ENCODE measurements around the gene RBM12. TPM values are rescaled to one million over a fixed set of nuclear protein-coding genes. Genes with fewer than 3 reads are reported as not detected.

The RBM12 gene
- total and polyA plus RNA-seq, 2 donors (not counting 1 experiment from before 2014, with no cell fraction given): 52.7 to 144 TPM

GRCh38 chr20:35629427-35630145 is 35.1 kb downstream of the RBM12 start:
- ATAC-seq (ENCODE audit: low read depth) (no peak), DNase-seq (no peak)
- H3K9me3 ChIP-seq (ENCODE audit: control extremely low read depth in 1 of 3, control insufficient read depth in 2 of 3, insufficient read depth in 1 of 3, low read length in 2 of 3): no peaks in the 10 kb centered on the region
- H3K4me3 ChIP-seq (ENCODE audit: control extremely low read depth in 1 of 5, extremely low read depth in 1 of 5, insufficient read depth in 1 of 5, low read depth in 2 of 5, low read length in 4 of 5): no peak overlapping the region
- peaks cover 30% of the 10 kb centered on the region for H4K20me1 ChIP-seq (ENCODE audit: control insufficient read depth, insufficient read depth, low read length, poor library complexity, severe bottlenecking)
- CTCF ChIA-PET: interaction anchor here (0.7 to 3.7 kb wide), 3 partner anchors 10 to 61 kb away, joined by 4 to 19 read pairs (median 4); no protein-coding TSS in a partner anchor
- no peak overlapping the region for H3K4me3 Mint-ChIP-seq
- H3K9me3 Mint-ChIP-seq (ENCODE audit: insufficient read depth): no peaks in the 10 kb centered on the region
- no peak overlapping the region for H3K27ac Mint-ChIP-seq
- POLR2A ChIA-PET: no interaction called here
- 91% methylated on average over 8 of the region's 12 CpGs for whole genome bisulfite sequencing (ENCODE audit: insufficient coverage)
- peaks cover 2% of the 10 kb centered on the region for H3K4me1 Mint-ChIP-seq
- no peaks in the 10 kb centered on the region for H3K4me1 ChIP-seq (ENCODE audit: control insufficient read depth in 2 of 2, insufficient read depth in 2 of 2, low read length in 2 of 2)
- no peak overlapping the region for H3K9ac ChIP-seq (ENCODE audit: low read length)
- H3K27me3 Mint-ChIP-seq: no peaks in the 10 kb centered on the region
- no peak overlapping the region for H3K4me2 ChIP-seq (replicated peaks; ENCODE audit: low read depth, low read length, poor library complexity, severe bottlenecking)
- H3K27ac ChIP-seq (ENCODE audit: low read length in 2 of 2): no peak overlapping the region
- peaks cover 10 to 67% of the 10 kb centered on the region in 2 experiments for H3K36me3 ChIP-seq (replicated peaks in 1 of 2; ENCODE audit: control extremely low read depth in 1 of 2, control insufficient read depth in 1 of 2, extremely low read depth in 1 of 2, insufficient read depth in 2 of 2, low read length in 1 of 2)
- peaks cover 36% of the 10 kb centered on the region for H3K79me2 ChIP-seq (ENCODE audit: control insufficient read depth, insufficient read depth, low read length)
- H3K27me3 ChIP-seq (replicated peaks in 1 of 4; ENCODE audit: control extremely low read depth in 1 of 4, control insufficient read depth in 3 of 4, insufficient read depth in 4 of 4, low read length in 3 of 4): no peaks in the 10 kb centered on the region
- TF ChIP-seq, protein P1, sequence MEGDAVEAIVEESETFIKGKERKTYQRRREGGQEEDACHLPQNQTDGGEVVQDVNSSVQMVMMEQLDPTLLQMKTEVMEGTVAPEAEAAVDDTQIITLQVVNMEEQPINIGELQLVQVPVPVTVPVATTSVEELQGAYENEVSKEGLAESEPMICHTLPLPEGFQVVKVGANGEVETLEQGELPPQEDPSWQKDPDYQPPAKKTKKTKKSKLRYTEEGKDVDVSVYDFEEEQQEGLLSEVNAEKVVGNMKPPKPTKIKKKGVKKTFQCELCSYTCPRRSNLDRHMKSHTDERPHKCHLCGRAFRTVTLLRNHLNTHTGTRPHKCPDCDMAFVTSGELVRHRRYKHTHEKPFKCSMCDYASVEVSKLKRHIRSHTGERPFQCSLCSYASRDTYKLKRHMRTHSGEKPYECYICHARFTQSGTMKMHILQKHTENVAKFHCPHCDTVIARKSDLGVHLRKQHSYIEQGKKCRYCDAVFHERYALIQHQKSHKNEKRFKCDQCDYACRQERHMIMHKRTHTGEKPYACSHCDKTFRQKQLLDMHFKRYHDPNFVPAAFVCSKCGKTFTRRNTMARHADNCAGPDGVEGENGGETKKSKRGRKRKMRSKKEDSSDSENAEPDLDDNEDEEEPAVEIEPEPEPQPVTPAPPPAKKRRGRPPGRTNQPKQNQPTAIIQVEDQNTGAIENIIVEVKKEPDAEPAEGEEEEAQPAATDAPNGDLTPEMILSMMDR (IDR thresholded peaks at IDR 0.05): no peak
- no peak for TF ChIP-seq EZH2 (IDR thresholded peaks at IDR 0.05; ENCODE audit: borderline replicate concordance, insufficient read depth, low read depth, low read length, poor library complexity, severe bottlenecking)
- intact Hi-C loops (cut with micrococcal nuclease): no loop called here
- H2AFZ ChIP-seq (ENCODE audit: insufficient read depth, low read depth, low read length, poor library complexity, severe bottlenecking): no peak overlapping the region

- H3K4me3 ChIP-seq (ENCODE audit: control extremely low read depth in 1 of 5, extremely low read depth in 1 of 5, insufficient read depth in 1 of 5, low read depth in 2 of 5, low read length in 4 of 5): no peak overlapping the region
- DNase-seq (no peak), ATAC-seq (ENCODE audit: low read depth) (no peak)
- no peak overlapping the region for H3K4me2 ChIP-seq (replicated peaks; ENCODE audit: low read depth, low read length, poor library complexity, severe bottlenecking)
- Mint-ChIP-seq H3K27me3 (no peaks in the 10 kb centered on the region), H3K27ac (no peak overlapping the region), H3K4me1 (no peaks in the 10 kb centered on the region), H3K9me3 (ENCODE audit: insufficient read depth) (no peaks in the 10 kb centered on the region), H3K4me3 (no peak overlapping the region)
- H3K9ac ChIP-seq (ENCODE audit: low read length): no peak overlapping the region
- H3K27ac ChIP-seq (ENCODE audit: low read length in 2 of 2): no peak overlapping the region
- CTCF ChIA-PET: no interaction called here
- intact Hi-C loops (cut with micrococcal nuclease): no loop called here
- POLR2A ChIA-PET: no interaction called here
- no peaks in the 10 kb centered on the region for H3K4me1 ChIP-seq (ENCODE audit: control insufficient read depth in 2 of 2, insufficient read depth in 2 of 2, low read length in 2 of 2)
- peaks cover 10 to 60% of the 10 kb centered on the region in 2 experiments for H3K36me3 ChIP-seq (replicated peaks in 1 of 2; ENCODE audit: control extremely low read depth in 1 of 2, control insufficient read depth in 1 of 2, extremely low read depth in 1 of 2, insufficient read depth in 2 of 2, low read length in 1 of 2)
- TF ChIP-seq, protein P1 (IDR thresholded peaks at IDR 0.05): no peak
- no peak for TF ChIP-seq EZH2 (IDR thresholded peaks at IDR 0.05; ENCODE audit: borderline replicate concordance, insufficient read depth, low read depth, low read length, poor library complexity, severe bottlenecking)
- H4K20me1 ChIP-seq (ENCODE audit: control insufficient read depth, insufficient read depth, low read length, poor library complexity, severe bottlenecking): peaks cover 10% of the 10 kb centered on the region
- H3K9me3 ChIP-seq (ENCODE audit: control extremely low read depth in 1 of 3, control insufficient read depth in 2 of 3, insufficient read depth in 1 of 3, low read length in 2 of 3): no peaks in the 10 kb centered on the region
- H3K79me2 ChIP-seq (ENCODE audit: control insufficient read depth, insufficient read depth, low read length): peaks cover 17% of the 10 kb centered on the region
- no peaks in the 10 kb centered on the region for H3K27me3 ChIP-seq (replicated peaks in 1 of 4; ENCODE audit: control extremely low read depth in 1 of 4, control insufficient read depth in 3 of 4, insufficient read depth in 4 of 4, low read length in 3 of 4)
- no peak overlapping the region for H2AFZ ChIP-seq (ENCODE audit: insufficient read depth, low read depth, low read length, poor library complexity, severe bottlenecking)
- 100% methylated on average over 5 of the region's 8 CpGs for WGBS (ENCODE audit: insufficient coverage)
Observed at GRCh38 chr20:35627121-35627520, 37.6 kb downstream of the RBM12 start.
